ENCODE results near the gene MRGPRD.

MRGPRD gene

GRCh38 chr11:68960294-68961071, 20.3 kb downstream of the MRGPRD start:
- ATAC-seq (replicated peaks), result no peak
- H3K36me3 Mint-ChIP-seq, result peaks cover 0 to 2% of the 10 kb centered on the region in 2 donors

GRCh38 chr11:68959465-68960293, 21.1 kb downstream of the MRGPRD start:
- Mint-ChIP-seq H3K36me3 (peaks cover 0 to 2% of the 10 kb centered on the region in 2 donors), H3K9me3 (no peaks in the 10 kb centered on the region), H3K4me1 (peaks cover 15 to 25% of the 10 kb centered on the region in 2 donors), H3K4me3 (no peak overlapping the region), H3K27me3 (peaks cover 9 to 17% of the 10 kb centered on the region in 2 donors), H3K27ac (no peak overlapping the region)
- ATAC-seq (replicated peaks) (no peak), DNase-seq (no peak)

More at GRCh38 chr11:68960294-68961071, 20.3 kb downstream of the MRGPRD start:
- Mint-ChIP-seq H3K4me1 (peaks cover 9 to 19% of the 10 kb centered on the region in 2 donors), H3K27me3 (peaks cover 8 to 13% of the 10 kb centered on the region in 2 donors), H3K4me3 (no peak overlapping the region), H3K9me3 (no peaks in the 10 kb centered on the region), H3K27ac (no peak overlapping the region)
- DNase-seq, result no peak

- no peak for DNase-seq
- no peak for ATAC-seq (replicated peaks)
- H3K9me3 Mint-ChIP-seq, result no peaks in the 10 kb centered on the region
- no peak overlapping the region for H3K4me3 Mint-ChIP-seq
- no peak overlapping the region for H3K27ac Mint-ChIP-seq
- H3K27me3 Mint-ChIP-seq, result peaks cover 14 to 17% of the 10 kb centered on the region in 2 donors
- peaks cover 15 to 25% of the 10 kb centered on the region in 2 donors for H3K4me1 Mint-ChIP-seq
- H3K36me3 Mint-ChIP-seq, result peaks cover 0 to 2% of the 10 kb centered on the region in 2 donors
Observed at GRCh38 chr11:68958211-68958610, 22.6 kb downstream of the MRGPRD start.

- DNase-seq (no peak), ATAC-seq (replicated peaks) (no peak)
- peaks cover 12 to 17% of the 10 kb centered on the region in 2 donors for H3K4me1 Mint-ChIP-seq
- H3K9me3 Mint-ChIP-seq, result no peaks in the 10 kb centered on the region
- peak overlapping the region in 1 of 2 donors; percentile 25 for H3K4me3 Mint-ChIP-seq
- peaks cover 14 to 17% of the 10 kb centered on the region in 2 donors for H3K27me3 Mint-ChIP-seq
- no peak overlapping the region for H3K27ac Mint-ChIP-seq
- H3K36me3 Mint-ChIP-seq, result peaks cover 0 to 2% of the 10 kb centered on the region in 2 donors
Observed at GRCh38 chr11:68956547-68957254, 24.1 kb downstream of the MRGPRD start.

GRCh38 chr11:68956142-68956541, 24.6 kb downstream of the MRGPRD start:
- Mint-ChIP-seq H3K36me3 (peaks cover 0 to 2% of the 10 kb centered on the region in 2 donors), H3K9me3 (no peaks in the 10 kb centered on the region), H3K27ac (no peak overlapping the region), H3K27me3 (peaks cover 14 to 17% of the 10 kb centered on the region in 2 donors), H3K4me3 (peak overlapping the region in 1 of 2 donors; percentile 25), H3K4me1 (peaks cover 12 to 17% of the 10 kb centered on the region in 2 donors)
- peak; percentile 71 to 73 for ATAC-seq (replicated peaks)
- peak; percentile 20 for DNase-seq

GRCh38 chr11:68955607-68955958, 25.2 kb downstream of the MRGPRD start:
- Mint-ChIP-seq H3K27ac (peak overlapping the region; percentile 73), H3K4me3 (peak overlapping the region in 1 of 2 donors; percentile 77), H3K9me3 (no peaks in the 10 kb centered on the region), H3K27me3 (peaks cover 14 to 17% of the 10 kb centered on the region in 2 donors), H3K4me1 (peaks cover 12 to 17% of the 10 kb centered on the region in 2 donors), H3K36me3 (peaks cover 0 to 2% of the 10 kb centered on the region in 2 donors)
- ATAC-seq (replicated peaks) (peak; percentile 16 to 27), DNase-seq (no peak)

- Mint-ChIP-seq H3K36me3 (peaks cover 0 to 2% of the 10 kb centered on the region in 2 donors), H3K9me3 (no peaks in the 10 kb centered on the region), H3K27me3 (peaks cover 13 to 14% of the 10 kb centered on the region in 2 donors), H3K27ac (peak overlapping the region; percentile 73), H3K4me3 (peak overlapping the region; percentile 50 to 77), H3K4me1 (peaks cover 12 to 17% of the 10 kb centered on the region in 2 donors)
- DNase-seq (no peak), ATAC-seq (replicated peaks) (peak; percentile 84)
Observed at GRCh38 chr11:68954836-68955606, 25.8 kb downstream of the MRGPRD start.

- H3K36me3 Mint-ChIP-seq, result no peaks in the 10 kb centered on the region
- peaks cover 7 to 9% of the 10 kb centered on the region in 2 donors for H3K27me3 Mint-ChIP-seq
- ATAC-seq (replicated peaks) (no peak), DNase-seq (no peak)
- H3K4me1 Mint-ChIP-seq, result peaks cover 10 to 17% of the 10 kb centered on the region in 2 donors
- no peak overlapping the region for H3K27ac Mint-ChIP-seq
- no peaks in the 10 kb centered on the region for H3K9me3 Mint-ChIP-seq
- no peak overlapping the region for H3K4me3 Mint-ChIP-seq
Observed at GRCh38 chr11:68950762-68951161, 30.0 kb downstream of the MRGPRD start.

- no peaks in the 10 kb centered on the region for H3K9me3 Mint-ChIP-seq
- DNase-seq (no peak), ATAC-seq (replicated peaks) (peak; percentile 55 to 67)
- peaks cover 2 to 5% of the 10 kb centered on the region in 2 donors for H3K27me3 Mint-ChIP-seq
- no peak overlapping the region for H3K27ac Mint-ChIP-seq
- H3K4me3 Mint-ChIP-seq, result no peak overlapping the region
- peaks cover 6 to 12% of the 10 kb centered on the region in 2 donors for H3K4me1 Mint-ChIP-seq
- no peaks in the 10 kb centered on the region for H3K36me3 Mint-ChIP-seq
Observed at GRCh38 chr11:68950270-68950669, 30.5 kb downstream of the MRGPRD start.

GRCh38 chr11:68948935-68949334, 31.9 kb downstream of the MRGPRD start:
- Mint-ChIP-seq H3K27me3 (peaks cover 0 to under 1% of the 10 kb centered on the region in 2 donors), H3K9me3 (no peaks in the 10 kb centered on the region), H3K4me3 (no peak overlapping the region), H3K36me3 (no peaks in the 10 kb centered on the region), H3K4me1 (peaks cover 2 to 9% of the 10 kb centered on the region in 2 donors), H3K27ac (peak overlapping the region; percentile 74)
- ATAC-seq (replicated peaks), result no peak
- DNase-seq, result no peak

GRCh38 chr11:68948496-68948895, 32.3 kb downstream of the MRGPRD start:
- peak overlapping the region; percentile 74 for H3K27ac Mint-ChIP-seq
- no peak overlapping the region for H3K4me3 Mint-ChIP-seq
- no peaks in the 10 kb centered on the region for H3K36me3 Mint-ChIP-seq
- no peak for DNase-seq
- no peaks in the 10 kb centered on the region for H3K27me3 Mint-ChIP-seq
- H3K9me3 Mint-ChIP-seq, result no peaks in the 10 kb centered on the region
- peaks cover 4 to 13% of the 10 kb centered on the region in 2 donors for H3K4me1 Mint-ChIP-seq
- no peak for ATAC-seq (replicated peaks)

GRCh38 chr11:68947151-68947550, 33.6 kb downstream of the MRGPRD start:
- Mint-ChIP-seq H3K27me3 (no peaks in the 10 kb centered on the region), H3K36me3 (no peaks in the 10 kb centered on the region), H3K4me3 (no peak overlapping the region), H3K4me1 (peaks cover 13 to 26% of the 10 kb centered on the region in 2 donors), H3K27ac (no peak overlapping the region), H3K9me3 (no peaks in the 10 kb centered on the region)
- DNase-seq (no peak), ATAC-seq (replicated peaks) (no peak)

- DNase-seq, result no peak
- Mint-ChIP-seq H3K4me3 (no peak overlapping the region), H3K9me3 (no peaks in the 10 kb centered on the region), H3K36me3 (peaks cover 0 to 3% of the 10 kb centered on the region in 2 donors), H3K27ac (no peak overlapping the region), H3K4me1 (peaks cover 13 to 28% of the 10 kb centered on the region in 2 donors), H3K27me3 (no peaks in the 10 kb centered on the region)
- ATAC-seq (replicated peaks), result no peak
Observed at GRCh38 chr11:68946416-68947090, 34.2 kb downstream of the MRGPRD start.

All from stimulated activated naive B cell treated with anti-CD40 and anti-IgM and Interleukin-4, amounts not matched to agents 10 μg/mL and 1 μg/mL and 100 μg/mL, for 72 hours (primary cell).